UCSD-AML1 (cell line): Measurements from ENCODE around the gene RHEBL1.

Experiments
- DNase-seq: peaks from one replicate; lab custom pipeline; 2025; ENCODE audit not compliant: unreplicated experiment; lab: John Stamatoyannopoulos, UW

Gene RHEBL1

DNA sequence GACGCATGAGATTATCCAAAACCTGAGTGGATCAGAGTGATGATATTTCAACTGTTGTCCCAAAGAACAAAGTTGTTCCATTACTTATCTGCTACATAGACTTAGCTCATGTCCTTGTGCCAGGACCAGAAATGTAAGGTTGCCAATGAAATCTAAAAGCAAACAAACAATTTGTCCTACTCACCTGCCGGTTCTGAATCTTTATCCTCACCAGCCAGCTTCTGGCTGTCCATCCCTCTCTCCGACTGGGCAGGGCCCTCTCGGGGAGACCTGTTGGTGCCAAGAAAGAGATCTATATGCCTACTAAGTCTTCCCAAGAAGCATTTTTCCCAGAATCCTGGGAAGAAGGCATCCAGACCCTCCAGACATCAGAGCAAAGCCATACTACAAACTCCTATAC is 14.7 kb downstream of the RHEBL1 start:
- DNase-seq = no peak

GRCh38 chr12:49054524-49054923 is 15.3 kb downstream of the RHEBL1 start:
- DNase-seq = no peak

DNA sequence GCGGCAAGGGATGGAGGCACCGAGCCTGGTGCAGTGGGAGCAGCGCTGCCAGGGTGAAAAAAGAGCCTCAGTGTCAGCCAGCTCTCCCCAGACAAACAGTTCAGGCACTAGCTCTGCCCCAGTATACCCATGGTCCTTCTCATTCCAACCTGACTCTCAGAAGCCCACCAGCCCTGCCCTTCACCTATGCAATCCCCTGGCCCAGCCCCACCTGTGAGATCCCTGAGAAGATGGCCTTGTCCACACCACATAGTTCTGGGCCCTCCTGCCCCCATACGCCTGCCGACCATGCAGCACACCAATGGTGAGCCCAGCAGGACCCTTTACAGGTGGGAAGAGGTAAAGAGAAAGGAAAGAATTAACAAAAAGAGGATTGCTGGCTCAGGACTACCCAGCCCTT is 15.7 kb downstream of the RHEBL1 start:
- no peak for DNase-seq

DNA sequence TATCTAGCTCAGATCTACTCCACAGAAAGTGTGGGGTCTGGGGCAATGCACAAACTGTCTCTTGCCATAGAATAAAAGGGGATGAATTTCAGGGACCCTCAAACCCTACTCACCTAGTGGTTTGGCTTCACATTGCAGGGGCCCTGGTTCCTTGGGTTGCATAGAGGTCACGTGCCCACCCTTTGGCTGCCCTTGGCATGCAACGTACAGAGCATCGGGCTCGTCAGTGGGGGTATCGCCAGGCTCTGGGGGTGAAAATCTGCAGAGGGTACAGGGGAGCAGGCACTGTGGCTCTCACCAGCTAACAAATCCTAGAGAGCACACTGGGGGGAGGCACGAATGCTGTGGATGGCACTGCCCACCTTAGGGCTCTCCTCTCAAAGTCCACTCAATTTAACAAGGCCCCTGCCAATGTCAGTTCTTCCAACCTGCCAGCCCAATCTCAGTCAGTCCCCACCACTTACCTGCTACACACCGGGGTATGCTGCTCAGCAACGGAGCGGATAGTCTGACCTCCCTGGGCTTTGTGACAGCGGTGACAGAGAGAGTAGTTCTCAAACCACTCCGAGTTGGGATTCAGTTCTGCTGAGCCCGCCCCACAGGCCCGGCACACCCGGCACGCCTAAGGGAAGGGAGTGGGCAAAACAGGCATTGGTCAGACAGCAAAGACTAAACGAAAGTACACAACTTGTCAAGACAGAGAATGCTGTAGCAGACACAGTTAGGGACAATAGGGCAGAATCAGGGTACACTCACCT is 17.1 kb downstream of the RHEBL1 start:
- DNase-seq = no peak

GRCh38 chr12:49051777-49052438 is 17.9 kb downstream of the RHEBL1 start:
- no peak for DNase-seq

DNA sequence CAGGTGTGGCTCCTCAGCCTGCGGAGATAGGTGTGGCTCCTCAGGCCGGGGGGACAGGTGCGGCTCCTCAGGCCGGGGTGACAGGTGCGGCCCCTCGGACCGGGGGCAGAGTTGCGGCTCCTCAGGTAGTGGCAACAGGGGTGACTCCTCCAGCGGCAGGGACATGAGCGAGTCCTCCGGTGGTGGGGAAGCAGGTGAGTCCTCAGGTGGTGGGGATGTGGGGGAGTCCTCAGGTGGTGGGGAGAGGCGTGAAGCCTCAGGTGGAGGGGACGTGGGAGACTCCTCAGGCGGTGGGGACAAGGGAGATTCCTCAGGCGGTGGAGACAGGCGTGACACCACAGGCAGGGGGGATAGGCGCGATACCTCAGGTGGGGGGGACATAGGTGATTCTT is 18.4 kb downstream of the RHEBL1 start:
- DNase-seq = no peak

DNA sequence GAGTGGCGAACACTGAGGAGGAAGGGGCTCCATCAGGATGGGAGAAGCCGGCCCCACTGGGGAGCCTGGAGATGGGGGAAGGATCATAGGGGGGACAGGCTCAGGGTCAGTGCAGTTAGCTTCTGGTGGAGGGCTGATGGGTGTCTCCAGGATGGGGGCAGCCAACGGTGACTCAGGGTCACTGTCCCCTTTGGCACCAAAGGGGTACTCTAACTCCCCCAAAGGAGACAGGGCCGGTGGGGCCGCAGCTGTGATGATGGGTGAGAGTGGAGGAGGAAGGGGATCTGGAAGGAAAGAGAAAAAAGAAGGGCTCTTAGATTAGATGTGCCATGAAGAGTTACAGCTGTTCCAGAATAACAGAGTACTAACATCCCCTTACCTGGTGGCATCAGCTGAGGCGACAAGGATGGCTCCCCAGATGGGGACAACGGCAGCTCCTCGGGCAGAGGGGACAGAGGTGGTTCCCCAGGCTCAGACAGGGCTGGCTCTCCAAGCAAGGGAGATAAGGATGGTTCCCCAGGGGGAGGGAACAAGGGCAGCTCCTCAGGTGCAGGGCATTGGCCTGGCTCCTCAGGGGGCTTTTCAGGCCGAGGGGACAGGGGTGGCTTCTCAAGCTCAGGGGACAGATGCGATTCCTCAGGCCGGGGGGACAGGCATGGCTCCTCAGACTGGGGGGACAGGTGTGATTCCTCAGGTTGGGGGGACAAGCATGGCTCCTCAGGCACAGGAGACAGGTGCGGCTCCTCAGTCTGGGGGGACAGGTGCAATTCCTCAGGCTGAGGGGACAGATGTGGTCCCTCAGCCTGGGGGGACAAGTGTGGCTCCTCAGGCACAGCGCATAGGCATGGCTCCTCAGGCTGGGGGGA is 19.0 kb downstream of the RHEBL1 start:
- no peak for DNase-seq

GRCh38 chr12:49049566-49050224 is 20.1 kb downstream of the RHEBL1 start:
- DNase-seq = no peak

DNA sequence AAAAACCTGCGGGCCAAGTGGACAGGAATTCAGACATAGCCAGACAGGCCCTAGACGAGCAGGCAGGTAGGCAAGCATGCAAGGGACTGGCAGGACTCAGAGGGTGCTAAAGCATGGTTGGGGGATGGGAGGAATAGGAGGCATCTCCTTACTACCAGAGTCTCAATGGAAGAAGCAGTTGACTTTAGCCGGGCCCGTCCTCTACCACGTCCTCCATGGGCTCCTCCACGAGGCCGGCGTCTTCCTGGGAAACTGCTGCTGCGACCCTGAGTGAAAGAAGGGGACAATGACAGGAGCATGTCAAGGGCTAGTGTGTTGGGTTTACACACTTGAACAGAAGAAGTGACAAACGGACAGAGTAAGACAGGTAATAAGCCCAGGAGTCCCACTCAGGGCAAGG is 20.8 kb downstream of the RHEBL1 start:
- DNase-seq = no peak

- DNase-seq = no peak
Observed at GRCh38 chr12:49046129-49046895, 23.5 kb downstream of the RHEBL1 start.

GRCh38 chr12:49044660-49045059 is 25.1 kb downstream of the RHEBL1 start:
- no peak for DNase-seq

GRCh38 chr12:49043856-49044258 is 25.9 kb downstream of the RHEBL1 start:
- DNase-seq = peak; percentile 68

- no peak for DNase-seq
Observed at GRCh38 chr12:49043241-49043640, 26.5 kb downstream of the RHEBL1 start.

DNA sequence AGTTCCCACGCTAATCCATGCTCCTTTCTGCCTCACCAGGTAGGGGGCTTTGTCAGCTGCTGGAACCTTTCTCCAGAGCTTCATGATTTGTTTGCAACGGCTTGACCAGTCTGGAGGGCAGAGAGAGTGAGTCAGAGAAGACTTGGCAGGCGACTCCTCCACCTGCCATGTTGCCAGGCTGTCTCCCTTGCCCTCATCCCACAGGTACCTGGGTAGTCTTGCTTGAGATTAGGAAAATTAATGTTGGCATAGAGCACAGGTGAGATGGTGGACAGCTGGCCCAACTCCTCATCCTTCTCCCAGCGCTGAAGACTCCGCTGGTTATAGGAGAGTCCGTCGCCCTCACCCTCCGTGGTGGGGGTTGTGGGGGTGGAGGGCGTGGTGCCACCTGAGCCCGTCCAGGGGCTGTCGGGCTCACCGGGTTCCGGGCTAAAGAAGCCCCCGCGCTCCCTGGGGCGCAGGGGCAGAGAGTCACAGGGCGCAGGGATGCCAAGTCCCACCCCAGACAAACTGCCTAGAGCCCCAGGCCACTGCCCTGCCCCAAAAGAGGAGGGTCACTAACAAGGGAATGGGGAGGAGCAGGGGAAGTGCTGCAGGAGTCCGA is 27.8 kb downstream of the RHEBL1 start:
- no peak for DNase-seq

- DNase-seq = no peak
Observed at GRCh38 chr12:49041036-49041880, 28.5 kb downstream of the RHEBL1 start.

DNA sequence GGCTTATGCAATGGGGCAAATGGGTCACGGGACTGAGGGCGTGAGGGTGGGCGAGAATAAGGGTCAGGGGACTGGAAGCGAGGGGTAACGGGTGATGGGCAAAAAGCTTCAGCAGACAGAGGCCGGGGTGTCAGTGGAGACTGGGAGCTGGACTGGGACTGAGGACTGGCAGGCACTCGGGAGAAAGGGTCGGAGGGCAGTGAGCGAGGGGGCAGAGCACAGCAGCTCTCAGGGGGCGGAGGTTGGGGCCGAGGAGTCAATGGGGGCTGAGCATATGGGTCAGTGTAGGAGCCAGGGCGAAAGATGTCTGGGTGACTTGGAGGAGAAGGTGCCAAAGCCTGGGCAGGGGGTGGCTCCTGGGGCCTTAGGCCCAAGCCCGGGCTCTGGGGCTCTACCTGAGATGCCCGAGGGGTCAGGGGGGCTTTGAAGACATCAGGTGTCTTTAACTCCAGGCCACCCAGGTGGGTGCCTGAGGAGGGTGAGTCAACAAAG is 29.4 kb downstream of the RHEBL1 start:
- no peak for DNase-seq

DNA sequence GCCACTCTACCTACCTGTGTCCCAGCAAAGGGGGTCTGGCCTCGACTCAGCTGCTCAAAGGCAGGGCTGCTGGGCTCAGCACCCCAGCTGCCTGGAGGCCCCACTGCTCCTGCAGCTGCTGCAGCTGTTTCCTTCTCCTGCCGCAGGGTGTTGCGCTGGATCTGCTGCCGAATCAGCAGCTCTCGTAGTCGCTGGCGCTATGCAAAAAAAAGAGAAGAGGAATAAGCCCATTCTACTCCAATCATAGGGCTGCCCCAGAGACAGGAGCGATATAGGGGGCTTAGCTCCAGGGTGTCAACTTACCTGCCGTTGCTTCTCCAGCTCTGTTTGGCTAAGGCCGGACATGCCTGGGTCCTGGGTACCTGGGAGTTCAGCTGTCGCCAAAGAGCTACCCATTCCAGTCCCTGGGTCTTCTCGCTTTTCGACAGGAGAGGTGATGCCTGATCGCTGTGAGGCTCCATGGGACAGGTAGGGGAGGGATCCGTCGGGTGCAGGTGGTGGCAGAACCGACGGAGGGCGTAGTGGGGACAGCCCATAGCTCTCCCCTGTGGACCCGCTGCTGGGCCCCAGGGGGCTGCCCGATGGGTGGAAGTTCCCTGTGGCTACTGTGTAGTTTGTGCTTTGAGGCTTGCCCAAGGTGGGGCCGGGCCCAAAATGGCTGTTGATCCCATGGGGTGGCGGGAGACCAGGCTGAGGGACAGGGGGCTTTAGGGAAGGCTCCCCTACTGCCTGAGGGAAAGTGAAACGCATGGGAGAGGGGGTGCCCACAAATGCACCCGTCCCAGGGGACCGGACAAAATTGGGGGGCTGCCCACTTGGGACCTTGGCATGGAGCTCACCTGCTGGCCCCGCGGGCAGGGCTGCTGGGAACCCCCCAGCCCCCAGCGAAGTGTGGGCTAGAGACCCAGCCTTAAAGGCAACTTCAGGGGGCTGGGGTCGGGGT is 30.1 kb downstream of the RHEBL1 start:
- no peak for DNase-seq
